Activated CD8-positive, alpha-beta memory T cell treated with anti-CD3 and anti-CD28 coated beads, Interleukin-2, amount 50 U/mL, for 4 hours (primary cell): ENCODE measurements around the gene PTPRE.

Experiments
- DNase-seq: peaks from one replicate; pipeline ENCODE4 v3.0.0-alpha.2; 2020

Gene PTPRE

GRCh38 chr10:128005858-128006257 lies 99.0 kb downstream of the PTPRE start:
- DNase-seq = no peak

GRCh38 chr10:128007056-128007455 lies 100.2 kb downstream of the PTPRE start:
- no peak for DNase-seq

DNA sequence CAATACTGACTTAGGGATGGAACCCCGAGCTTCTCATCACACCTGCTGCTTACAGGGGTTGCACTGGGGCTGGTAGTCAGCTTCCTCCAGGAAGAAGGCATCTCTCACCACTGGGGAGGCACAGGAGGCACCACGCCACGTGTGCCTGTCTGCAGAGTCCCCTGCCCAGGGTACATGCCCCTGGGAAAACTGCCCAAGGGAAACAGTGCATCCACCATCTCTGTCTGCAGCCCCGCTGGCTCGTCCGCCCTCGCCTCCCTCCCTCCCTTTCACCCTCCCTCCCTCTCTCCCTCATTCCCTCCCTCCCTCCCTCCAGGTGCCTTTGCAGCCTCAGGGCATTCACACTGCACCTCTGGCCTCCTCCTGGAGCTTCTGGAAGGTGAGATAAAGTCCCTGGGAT lies 101.1 kb downstream of the PTPRE start:
- no peak for DNase-seq

- DNase-seq = no peak
Measured at GRCh38 chr10:128008521-128009250, 101.8 kb downstream of the PTPRE start.

DNA sequence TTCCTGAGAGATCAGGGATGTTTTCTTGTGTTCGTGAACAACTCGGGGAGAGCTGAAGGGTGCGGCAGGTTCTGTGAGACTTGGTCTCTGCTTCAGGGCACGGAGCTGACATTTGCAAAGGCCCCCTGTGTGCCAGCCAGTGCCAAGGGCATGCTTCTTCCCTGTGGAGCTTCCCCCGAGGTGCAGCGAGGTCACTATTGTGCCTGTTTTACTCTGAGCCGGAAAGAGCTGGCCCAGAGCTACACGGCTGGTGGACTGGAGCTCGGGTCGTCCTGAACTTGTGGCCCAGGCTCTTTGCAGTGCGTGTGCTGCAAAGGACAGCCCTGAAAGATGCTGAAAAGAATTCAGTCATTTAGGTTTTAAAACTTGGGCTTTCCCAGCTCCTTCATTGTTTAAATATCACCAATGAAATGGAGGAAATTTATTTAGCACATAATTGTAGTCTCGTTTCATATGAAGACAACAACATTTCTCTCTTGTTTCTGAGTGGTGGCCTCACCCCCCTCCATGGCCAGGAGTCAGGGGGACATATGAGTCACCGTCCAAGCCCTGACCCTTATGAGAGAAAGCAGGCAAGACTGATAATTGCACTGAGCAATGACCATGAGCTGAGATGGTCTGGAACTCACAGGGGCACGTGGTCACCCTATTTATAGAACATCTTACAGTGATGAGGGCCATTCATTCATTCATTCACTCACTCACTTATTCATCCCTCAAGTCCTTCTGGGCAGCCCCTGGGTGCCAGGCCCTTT lies 102.6 kb downstream of the PTPRE start:
- no peak for DNase-seq

- peak; percentile 89 for DNase-seq
Measured at GRCh38 chr10:128011059-128011979, 104.4 kb downstream of the PTPRE start.

- no peak for DNase-seq
Measured at GRCh38 chr10:128013626-128014025, 106.7 kb downstream of the PTPRE start.

DNA sequence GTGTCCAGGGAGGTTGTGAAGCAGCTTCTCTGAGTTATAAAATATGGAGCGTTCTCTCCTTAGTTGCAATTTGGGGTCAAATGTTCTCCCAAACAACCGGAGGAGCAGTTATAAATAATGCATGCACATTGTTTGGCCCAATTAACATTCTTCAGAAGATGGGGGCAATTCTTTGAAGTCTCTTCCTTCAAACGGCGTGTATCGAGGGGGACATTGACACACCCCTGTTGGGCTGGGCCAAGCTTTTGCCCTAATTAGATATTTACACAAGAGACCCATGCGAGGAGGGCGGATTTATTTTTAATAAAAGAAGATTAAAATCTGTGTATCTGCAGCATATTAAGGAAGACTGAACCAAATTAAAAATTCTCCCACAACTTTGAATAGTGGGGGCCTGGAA lies 107.3 kb downstream of the PTPRE start:
- DNase-seq = no peak

- DNase-seq = no peak
Measured at GRCh38 chr10:128016423-128017060, 109.6 kb downstream of the PTPRE start.

DNA sequence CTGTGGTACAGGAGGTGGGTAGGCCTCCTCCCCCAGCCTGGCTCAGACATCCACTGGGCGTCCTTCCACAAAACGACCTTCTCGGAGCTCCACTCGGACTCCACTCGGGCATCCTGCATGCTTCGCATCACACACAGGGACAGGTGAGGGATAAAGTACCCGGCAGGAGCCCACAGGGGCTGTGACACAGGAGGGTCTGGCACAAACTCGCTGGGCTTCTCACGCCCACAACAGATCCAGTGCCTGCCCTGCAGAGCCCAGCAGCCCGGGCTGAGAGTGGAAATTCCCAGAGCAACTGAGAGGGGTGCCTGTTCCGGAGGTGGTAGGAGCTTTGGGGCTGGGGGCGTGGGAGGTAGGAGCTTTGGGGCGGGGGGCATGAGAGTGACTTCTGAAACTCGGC lies 110.9 kb downstream of the PTPRE start:
- DNase-seq = no peak

DNA sequence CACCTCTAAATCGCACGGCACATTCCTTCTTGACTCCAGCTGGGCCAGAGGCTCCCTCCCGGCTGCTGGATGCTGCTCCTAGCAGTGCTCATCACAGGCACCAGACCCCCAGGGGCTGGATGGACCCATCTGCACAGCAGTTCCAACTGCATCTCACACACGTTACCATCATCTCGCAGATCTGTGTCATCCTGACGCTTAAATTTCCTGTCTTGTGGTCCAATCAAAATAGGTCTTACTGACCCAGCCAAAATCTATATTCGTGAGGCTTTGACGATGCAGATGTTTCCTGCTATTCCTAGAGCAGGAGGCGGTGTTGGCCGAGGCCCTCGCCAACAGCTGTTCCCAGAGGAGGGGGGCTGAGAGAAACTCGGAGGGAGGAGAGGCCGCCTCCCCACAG lies 111.3 kb downstream of the PTPRE start:
- no peak for DNase-seq

DNA sequence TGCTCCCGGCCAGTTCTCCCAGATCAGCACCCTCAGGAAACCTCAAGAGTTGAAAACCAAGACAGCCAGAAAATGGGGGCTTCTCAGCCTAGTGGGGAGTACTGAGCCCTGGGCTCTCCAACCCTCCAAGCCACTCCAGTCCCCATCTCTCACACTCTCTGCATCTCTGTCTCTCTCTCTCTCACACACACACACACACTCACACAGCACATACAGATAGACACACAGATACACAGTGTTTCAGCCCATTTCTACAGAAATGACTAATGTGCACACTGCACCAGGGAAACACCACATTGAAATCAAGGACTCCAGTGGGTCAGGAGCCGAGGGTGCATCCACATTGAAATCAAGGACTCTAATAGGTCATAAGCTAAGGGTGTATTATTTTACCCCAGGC lies 111.8 kb downstream of the PTPRE start:
- DNase-seq = no peak

DNA sequence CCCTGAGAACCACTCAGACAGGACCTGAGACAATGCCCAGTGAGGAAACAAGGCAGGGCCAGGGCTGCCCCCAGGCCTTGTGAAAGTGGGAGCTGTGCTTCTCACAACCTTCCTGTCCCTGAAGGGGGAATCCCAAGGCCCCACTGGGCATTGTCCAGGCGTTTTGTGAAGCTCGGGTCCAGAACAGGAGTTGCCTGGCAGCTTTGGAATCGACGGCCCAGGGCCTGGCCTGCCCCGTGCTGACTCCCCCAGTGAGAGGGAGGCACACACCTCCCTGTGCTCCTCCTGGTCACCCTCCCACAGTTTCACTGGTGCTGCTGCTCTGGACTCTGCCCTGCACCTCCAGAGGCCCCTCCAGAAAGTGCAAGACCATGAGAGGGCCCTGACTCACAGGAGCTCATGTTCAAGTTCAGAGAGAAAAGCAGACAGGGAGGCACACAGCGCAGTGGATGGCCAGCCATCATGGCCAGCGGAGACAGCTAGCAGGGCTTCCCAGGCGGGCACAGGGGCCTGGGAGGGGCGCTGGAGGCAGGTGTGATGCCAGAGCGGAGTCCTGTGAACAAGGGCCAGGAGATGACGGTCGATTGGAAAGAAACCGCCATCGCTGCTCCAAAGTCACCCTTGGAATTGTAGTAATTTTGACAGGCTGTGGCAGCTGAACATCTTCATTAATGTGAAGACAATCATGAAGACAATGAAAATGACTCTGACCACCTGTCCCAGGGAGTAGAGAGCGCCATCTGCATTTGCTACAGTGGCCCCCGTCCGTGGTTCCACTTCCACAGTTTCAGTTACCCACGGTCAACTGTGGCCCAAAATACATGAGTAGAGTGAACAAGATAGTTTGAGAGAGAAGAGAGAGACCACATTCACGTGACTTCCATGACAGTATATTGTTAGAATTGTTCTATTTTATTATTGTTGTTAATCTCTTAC lies 115.6 kb downstream of the PTPRE start:
- DNase-seq = no peak

GRCh38 chr10:128024426-128024825 lies 117.5 kb downstream of the PTPRE start:
- no peak for DNase-seq

DNA sequence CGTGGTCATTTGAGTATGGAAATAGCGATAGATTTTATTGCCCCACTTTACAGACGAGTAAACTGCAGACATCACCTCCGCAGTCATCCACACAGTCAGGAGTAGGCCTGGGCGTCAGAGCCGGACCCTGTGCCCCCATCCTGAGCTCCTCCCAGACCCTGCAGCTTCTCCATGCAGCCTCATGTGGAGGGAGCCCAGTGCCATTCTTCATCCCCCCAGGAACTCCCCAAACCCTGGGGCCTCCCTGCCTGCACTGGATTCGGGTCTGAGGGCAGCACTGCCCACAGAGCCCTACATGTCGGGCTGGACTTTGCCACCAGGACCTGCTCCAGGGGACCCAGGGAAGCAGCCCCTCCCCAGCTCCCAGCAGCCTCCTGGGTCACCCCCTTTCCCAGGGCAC lies 118.5 kb downstream of the PTPRE start:
- no peak for DNase-seq

- DNase-seq = no peak
Measured at GRCh38 chr10:128025951-128026350, 119.0 kb downstream of the PTPRE start.

DNA sequence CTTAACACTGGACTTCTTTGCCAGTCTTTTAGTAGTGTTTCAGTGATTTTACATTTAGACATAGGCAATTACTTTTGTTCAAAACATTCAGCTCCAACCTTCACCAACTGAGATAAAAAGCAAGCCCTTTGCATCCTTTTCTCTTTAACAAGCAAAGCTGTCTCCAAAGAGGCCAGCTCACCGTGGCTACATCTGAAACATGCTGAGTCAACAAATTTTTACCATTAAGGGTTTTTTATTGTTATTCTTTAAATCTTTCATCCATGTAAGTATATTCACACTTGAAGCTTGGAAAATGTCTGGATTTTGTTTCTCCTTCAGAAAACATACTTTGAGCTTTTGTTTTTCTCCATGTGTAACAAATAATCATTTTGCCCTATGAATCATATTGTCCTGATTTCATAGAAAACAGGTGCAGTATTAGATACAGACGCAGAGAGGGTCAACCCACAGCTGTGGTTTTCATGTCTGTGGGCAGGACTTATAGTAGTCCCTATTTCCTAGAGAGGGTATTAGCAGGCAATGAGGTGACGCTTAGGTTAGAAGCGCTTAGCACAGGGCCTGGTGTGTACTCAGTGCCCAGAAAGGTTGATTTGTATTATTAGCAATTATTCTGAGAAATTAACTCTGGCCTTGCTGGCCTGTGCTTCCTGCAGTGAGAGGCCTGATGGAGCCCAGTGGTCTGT lies 119.9 kb downstream of the PTPRE start:
- no peak for DNase-seq

DNA sequence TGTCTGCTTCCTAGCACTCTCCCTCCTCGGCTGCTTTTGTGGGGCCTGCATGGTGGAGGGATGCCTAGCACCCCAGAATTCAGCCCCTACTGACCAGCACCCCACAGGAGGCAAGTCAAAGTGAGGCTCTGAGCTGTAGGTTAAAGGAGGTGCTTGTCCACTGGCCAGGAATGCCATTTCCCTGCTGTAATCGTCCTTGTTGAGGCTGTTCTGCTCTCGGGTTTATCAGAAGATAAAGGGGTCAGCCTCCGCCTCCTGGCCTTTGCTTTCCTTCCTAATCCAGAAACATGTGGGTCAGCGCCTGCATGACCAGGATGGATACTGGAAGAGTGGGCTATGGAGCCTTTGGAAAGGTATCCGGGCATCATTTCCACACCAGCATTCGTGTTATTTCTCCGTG lies 120.4 kb downstream of the PTPRE start:
- DNase-seq = no peak

DNA sequence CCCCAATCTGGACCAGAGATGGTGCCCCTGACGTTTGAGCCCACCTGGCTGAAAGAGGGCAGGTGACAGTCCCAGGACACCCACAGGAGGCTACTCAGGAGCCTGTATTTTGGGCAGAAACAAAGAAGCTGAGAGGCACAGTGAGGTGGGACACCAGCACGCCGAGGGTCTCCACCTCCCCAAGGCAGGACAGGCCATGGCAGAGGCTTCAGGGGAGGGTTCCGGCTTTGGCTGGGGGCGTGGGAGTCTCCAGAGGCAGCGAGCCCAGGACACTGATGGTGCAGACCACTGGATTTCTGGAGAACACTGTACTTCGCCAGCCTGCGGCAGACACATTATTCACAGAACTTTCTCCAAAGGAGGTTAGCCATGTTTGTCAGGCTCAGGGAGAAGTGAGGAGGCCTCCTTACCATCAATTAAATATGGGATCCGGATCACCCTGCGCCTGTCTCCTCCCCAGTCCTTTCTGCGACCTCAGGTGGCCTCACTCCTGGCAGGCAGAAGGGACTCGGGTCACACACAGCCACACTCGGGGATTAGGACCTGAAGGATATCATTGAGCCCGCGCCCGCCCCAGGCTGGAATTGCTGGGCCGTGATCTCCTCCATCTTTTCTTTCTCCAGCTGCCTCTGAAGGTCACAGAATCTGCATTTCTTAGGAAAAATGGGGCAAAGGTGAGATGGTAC lies 121.1 kb downstream of the PTPRE start:
- no peak for DNase-seq

DNA sequence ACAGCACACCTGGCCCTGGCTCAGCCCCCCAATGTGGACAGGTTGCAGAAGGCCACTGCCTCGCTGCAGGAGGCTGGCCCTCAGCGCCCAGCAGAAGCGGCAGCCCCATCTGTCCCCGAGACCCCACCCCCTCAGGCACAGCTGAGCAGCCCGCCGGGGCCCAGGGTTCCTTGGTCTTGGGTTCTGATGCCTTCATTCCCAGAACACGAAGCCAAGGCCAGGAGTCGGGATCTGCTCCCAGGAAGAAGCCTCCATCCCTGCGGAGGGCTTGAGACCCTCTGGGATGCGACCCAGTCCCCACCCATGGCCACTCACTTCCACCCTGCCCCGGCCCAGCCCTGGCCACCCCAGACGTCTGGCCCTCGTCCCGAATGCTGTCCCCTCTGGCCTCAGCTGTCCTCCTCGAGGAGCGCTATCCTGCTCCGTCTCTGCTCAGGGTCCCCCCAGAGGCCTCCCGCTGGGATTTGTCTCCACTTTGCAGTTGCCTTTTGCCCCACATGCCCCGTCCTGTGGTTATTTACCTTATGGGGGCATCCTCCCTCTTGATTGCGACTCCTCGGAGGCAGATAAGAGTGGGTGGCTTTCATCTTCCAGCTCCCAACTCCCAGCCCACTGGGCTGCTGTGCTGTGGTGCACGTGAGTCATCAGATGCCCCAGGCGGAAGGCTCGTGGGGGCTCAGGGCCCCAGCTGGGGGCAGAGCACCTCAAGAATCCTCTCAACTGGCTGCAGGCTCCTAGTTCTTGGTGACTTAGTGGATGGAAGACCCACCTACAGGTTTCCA lies 121.8 kb downstream of the PTPRE start:
- DNase-seq = no peak
